B cell (primary cell): ENCODE results near the gene DMXL1.

Source experiments
- CTCF ChIP-seq: fragments of 200-600 bp; IDR thresholded peaks from one replicate; pipeline ENCODE4 v1.8.0; 2022; ENCODE audit warnings: antibody characterized with exemption, mild to moderate bottlenecking
- EZH2 ChIP-seq: IDR thresholded peaks from 2 replicates; pipeline ENCODE4 v1.6.1; 2012; ENCODE audit warnings: borderline replicate concordance, low read depth, mild to moderate bottlenecking, moderate library complexity, low read length; ENCODE audit not compliant: insufficient read depth, poor library complexity, severe bottlenecking

GRCh38 chr5:119129770-119130169, 58.9 kb downstream of the DMXL1 start:
- TF ChIP-seq CTCF (no peak), EZH2 (no peak)
